HL-60 (cell line): ENCODE data around the gene PRDM11.

Experiments
- GABPA ChIP-seq: IDR thresholded peaks from 2 replicates; pipeline ENCODE4 v1.6.1; 2012; ENCODE audit warnings: low read depth
- POLR2AphosphoS5 ChIP-seq: IDR thresholded peaks from 2 replicates; pipeline ENCODE4 v1.6.1; 2012; ENCODE audit warnings: low read depth
- REST ChIP-seq: IDR thresholded peaks from 2 replicates; pipeline ENCODE4 v1.6.1; 2012; ENCODE audit warnings: low read depth; ENCODE audit not compliant: insufficient replicate concordance
- SPI1 ChIP-seq: IDR thresholded peaks from 2 replicates; pipeline ENCODE4 v1.6.1; 2012; ENCODE audit warnings: low read depth, mild to moderate bottlenecking, borderline replicate concordance
- TF ChIP-seq, protein P1 (sequence below): IDR thresholded peaks from one replicate; pipeline ENCODE4 v1.5.1; 2011; ENCODE audit warnings: low read length, control low read depth, inconsistent platforms; ENCODE audit not compliant: insufficient read depth

DNA sequence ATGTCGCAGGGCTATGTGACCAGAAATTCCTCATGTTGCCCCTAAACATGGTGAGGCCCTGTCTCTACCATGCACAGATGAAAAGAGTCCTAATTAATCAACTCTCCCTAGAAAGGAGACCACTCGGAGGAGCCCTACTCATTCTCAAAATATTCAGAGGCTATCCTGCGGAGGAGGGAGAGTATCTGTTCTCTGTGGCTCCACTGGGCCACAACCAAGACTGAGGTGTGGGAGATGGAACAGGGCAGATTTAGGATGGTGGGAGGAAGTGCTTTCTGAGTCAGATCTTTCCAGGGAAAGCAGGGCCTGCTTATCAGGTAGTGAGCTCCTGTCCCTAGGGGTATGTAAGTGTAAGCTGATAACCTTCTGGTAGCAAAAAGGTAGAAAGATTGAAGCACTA, 37.0 kb upstream of the PRDM11 start:
- TF ChIP-seq, protein P1, sequence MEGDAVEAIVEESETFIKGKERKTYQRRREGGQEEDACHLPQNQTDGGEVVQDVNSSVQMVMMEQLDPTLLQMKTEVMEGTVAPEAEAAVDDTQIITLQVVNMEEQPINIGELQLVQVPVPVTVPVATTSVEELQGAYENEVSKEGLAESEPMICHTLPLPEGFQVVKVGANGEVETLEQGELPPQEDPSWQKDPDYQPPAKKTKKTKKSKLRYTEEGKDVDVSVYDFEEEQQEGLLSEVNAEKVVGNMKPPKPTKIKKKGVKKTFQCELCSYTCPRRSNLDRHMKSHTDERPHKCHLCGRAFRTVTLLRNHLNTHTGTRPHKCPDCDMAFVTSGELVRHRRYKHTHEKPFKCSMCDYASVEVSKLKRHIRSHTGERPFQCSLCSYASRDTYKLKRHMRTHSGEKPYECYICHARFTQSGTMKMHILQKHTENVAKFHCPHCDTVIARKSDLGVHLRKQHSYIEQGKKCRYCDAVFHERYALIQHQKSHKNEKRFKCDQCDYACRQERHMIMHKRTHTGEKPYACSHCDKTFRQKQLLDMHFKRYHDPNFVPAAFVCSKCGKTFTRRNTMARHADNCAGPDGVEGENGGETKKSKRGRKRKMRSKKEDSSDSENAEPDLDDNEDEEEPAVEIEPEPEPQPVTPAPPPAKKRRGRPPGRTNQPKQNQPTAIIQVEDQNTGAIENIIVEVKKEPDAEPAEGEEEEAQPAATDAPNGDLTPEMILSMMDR, result no peak
- TF ChIP-seq REST, result no peak
- no peak for TF ChIP-seq GABPA
- TF ChIP-seq POLR2AphosphoS5, result no peak
- TF ChIP-seq SPI1, result no peak
